ENCODE data around the gene SNX11. TPM values are rescaled to one million over a fixed set of nuclear protein-coding genes. Genes with fewer than 3 reads are reported as not detected.

Gene SNX11
- total RNA-seq, 1 experiment from 2014 or later = 28.1 TPM

DNA sequence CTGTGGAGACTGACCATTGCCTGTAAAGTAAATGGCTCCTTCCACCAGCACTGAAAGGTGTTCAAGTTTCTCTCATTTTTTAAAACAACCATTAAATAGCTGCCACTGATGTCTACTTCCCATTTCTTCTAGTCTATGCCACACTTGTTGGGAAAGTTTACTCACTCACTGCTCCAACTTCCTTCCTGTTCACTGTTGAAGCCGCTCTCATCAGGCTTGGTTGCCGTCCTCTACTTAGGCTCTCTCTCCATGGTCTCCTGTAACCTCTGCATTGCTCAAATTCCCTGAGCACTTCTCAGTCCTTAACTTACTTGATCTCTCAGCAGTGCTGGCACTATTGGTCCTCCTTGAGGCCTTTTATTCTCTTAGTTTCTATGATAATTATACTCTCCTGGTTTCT, 32.4 kb downstream of the SNX11 start:
- Histone ChIP-seq H3K27me3 (ENCODE audit: control insufficient read depth, insufficient read depth, low read length) (peaks cover 4% of the 10 kb centered on the region; the same call in 1 of the 2 replicates), H3K36me3 (ENCODE audit: control insufficient read depth, insufficient read depth, low read length) (no peaks in the 10 kb centered on the region), H3K4me3 (ENCODE audit: low read depth in 2 of 2, low read length in 2 of 2) (no peak overlapping the region), H3K27ac (ENCODE audit: low read length) (no peak overlapping the region), H3K9me3 (ENCODE audit: control insufficient read depth, insufficient read depth, low read depth, low read length) (no peaks in the 10 kb centered on the region), H3K4me1 (ENCODE audit: control insufficient read depth, insufficient read depth, low read length) (peaks cover 8% of the 10 kb centered on the region; the same call in 1 of the 2 replicates)
- ChIA-PET POLR2A (no interaction called here), CTCF (no interaction called here)
- in situ Hi-C loops (cut with HindIII; ENCODE audit: low pct_unique_long_range_greater_than_20kb, low sequenced_read_pairs) = no loop called here
- no peak for ATAC-seq
- no peak for TF ChIP-seq POLR2AphosphoS5 (IDR thresholded peaks at IDR 0.05; ENCODE audit: low read depth, low read length)
- TF ChIP-seq, protein P1, sequence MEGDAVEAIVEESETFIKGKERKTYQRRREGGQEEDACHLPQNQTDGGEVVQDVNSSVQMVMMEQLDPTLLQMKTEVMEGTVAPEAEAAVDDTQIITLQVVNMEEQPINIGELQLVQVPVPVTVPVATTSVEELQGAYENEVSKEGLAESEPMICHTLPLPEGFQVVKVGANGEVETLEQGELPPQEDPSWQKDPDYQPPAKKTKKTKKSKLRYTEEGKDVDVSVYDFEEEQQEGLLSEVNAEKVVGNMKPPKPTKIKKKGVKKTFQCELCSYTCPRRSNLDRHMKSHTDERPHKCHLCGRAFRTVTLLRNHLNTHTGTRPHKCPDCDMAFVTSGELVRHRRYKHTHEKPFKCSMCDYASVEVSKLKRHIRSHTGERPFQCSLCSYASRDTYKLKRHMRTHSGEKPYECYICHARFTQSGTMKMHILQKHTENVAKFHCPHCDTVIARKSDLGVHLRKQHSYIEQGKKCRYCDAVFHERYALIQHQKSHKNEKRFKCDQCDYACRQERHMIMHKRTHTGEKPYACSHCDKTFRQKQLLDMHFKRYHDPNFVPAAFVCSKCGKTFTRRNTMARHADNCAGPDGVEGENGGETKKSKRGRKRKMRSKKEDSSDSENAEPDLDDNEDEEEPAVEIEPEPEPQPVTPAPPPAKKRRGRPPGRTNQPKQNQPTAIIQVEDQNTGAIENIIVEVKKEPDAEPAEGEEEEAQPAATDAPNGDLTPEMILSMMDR (IDR thresholded peaks at IDR 0.05) = no peak
- no peak for DNase-seq (ENCODE audit: low read depth, low spot score)
- no TSS peak for BruUV-seq (replicated peaks)
- intact Hi-C loops (cut with micrococcal nuclease; ENCODE audit: unreplicated experiment) = no loop called here

DNA sequence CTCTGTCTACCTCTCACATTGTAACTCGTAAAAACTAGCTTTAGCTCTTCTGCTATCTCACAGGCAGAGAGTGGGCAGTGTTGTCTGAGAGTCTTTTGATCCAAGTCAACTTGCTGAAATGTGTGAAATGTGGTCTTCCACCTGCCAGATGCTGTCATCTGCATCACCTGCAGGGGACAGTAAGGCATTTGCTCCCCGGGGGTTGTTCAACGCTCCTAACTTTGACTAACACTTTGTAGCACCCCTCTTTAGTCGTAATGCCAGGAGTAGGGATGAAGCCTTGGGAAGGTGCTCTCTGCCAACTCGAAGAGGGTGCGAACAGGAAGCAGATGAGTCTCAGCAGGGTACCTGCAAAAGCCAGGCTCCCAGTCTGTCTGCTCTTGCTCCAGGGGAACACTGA, 36.1 kb downstream of the SNX11 start:
- peaks cover 4% of the 10 kb centered on the region; the same call in 1 of the 2 replicates for H3K27me3 ChIP-seq (ENCODE audit: control insufficient read depth, insufficient read depth, low read length)
- peak; percentile 23; the same call in 1 of the 2 replicates for ATAC-seq
- POLR2A ChIA-PET = no interaction called here

DNA sequence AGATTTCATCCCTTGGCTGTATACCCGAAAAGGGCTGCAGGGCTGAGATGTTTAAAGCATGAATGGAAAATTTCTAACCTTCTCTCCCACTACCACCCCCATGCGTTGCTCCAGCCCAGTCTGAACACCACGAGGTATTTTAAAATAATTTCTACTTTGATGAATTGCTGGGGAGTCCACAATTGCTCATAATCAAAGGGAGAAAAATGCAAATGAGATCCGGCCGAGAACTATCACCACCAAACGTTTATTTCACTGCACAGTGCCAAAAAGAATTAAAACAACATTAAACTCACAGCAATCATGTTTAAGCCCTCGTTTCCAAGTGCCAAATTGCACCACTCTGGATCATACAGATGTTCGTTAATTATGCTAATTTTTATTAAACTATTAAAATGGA, 36.7 kb downstream of the SNX11 start:
- CTCF ChIA-PET = no interaction called here
- TF ChIP-seq, protein P1 (IDR thresholded peaks at IDR 0.05) = no peak
- TF ChIP-seq SIN3A (IDR thresholded peaks at IDR 0.05; ENCODE audit: borderline replicate concordance, insufficient read depth, low read depth, low read length) = no peak
- TF ChIP-seq, protein P2, sequence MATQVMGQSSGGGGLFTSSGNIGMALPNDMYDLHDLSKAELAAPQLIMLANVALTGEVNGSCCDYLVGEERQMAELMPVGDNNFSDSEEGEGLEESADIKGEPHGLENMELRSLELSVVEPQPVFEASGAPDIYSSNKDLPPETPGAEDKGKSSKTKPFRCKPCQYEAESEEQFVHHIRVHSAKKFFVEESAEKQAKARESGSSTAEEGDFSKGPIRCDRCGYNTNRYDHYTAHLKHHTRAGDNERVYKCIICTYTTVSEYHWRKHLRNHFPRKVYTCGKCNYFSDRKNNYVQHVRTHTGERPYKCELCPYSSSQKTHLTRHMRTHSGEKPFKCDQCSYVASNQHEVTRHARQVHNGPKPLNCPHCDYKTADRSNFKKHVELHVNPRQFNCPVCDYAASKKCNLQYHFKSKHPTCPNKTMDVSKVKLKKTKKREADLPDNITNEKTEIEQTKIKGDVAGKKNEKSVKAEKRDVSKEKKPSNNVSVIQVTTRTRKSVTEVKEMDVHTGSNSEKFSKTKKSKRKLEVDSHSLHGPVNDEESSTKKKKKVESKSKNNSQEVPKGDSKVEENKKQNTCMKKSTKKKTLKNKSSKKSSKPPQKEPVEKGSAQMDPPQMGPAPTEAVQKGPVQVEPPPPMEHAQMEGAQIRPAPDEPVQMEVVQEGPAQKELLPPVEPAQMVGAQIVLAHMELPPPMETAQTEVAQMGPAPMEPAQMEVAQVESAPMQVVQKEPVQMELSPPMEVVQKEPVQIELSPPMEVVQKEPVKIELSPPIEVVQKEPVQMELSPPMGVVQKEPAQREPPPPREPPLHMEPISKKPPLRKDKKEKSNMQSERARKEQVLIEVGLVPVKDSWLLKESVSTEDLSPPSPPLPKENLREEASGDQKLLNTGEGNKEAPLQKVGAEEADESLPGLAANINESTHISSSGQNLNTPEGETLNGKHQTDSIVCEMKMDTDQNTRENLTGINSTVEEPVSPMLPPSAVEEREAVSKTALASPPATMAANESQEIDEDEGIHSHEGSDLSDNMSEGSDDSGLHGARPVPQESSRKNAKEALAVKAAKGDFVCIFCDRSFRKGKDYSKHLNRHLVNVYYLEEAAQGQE (IDR thresholded peaks at IDR 0.05; ENCODE audit: insufficient read depth in 1 of 2, low read depth in 2 of 2, low read length in 1 of 2) = no peak
- no peak for TF ChIP-seq POLR2AphosphoS5 (IDR thresholded peaks at IDR 0.05; ENCODE audit: low read depth, low read length)
- no peak for TF ChIP-seq TCF7L2 (IDR thresholded peaks at IDR 0.05; ENCODE audit: low read depth, low read length)
- Histone ChIP-seq H3K27ac (ENCODE audit: low read length) (no peak overlapping the region), H3K9me3 (ENCODE audit: control insufficient read depth, insufficient read depth, low read depth, low read length) (no peaks in the 10 kb centered on the region), H3K4me3 (ENCODE audit: low read depth in 2 of 2, low read length in 2 of 2) (no peak overlapping the region), H3K4me1 (ENCODE audit: control insufficient read depth, insufficient read depth, low read length) (peaks cover 8% of the 10 kb centered on the region; the same call in 1 of the 2 replicates), H3K36me3 (ENCODE audit: control insufficient read depth, insufficient read depth, low read length) (no peaks in the 10 kb centered on the region), H3K27me3 (ENCODE audit: control insufficient read depth, insufficient read depth, low read length) (peaks cover 4% of the 10 kb centered on the region; the same call in 1 of the 2 replicates)
- no peak for ATAC-seq
- DNase-seq (ENCODE audit: low read depth, low spot score) = no peak
- BruUV-seq (replicated peaks) = no TSS peak
- POLR2A ChIA-PET = no interaction called here
- intact Hi-C loops (cut with micrococcal nuclease; ENCODE audit: unreplicated experiment) = no loop called here
- in situ Hi-C loops (cut with HindIII; ENCODE audit: low pct_unique_long_range_greater_than_20kb, low sequenced_read_pairs) = no loop called here

More for the DNA sequence above, 36.1 kb downstream of the SNX11 start:
- Histone ChIP-seq H3K9me3 (ENCODE audit: control insufficient read depth, insufficient read depth, low read depth, low read length) (no peaks in the 10 kb centered on the region), H3K4me3 (ENCODE audit: low read depth in 2 of 2, low read length in 2 of 2) (no peak overlapping the region), H3K4me1 (ENCODE audit: control insufficient read depth, insufficient read depth, low read length) (peaks cover 8% of the 10 kb centered on the region; the same call in 1 of the 2 replicates), H3K36me3 (ENCODE audit: control insufficient read depth, insufficient read depth, low read length) (no peaks in the 10 kb centered on the region), H3K27ac (ENCODE audit: low read length) (no peak overlapping the region)
- DNase-seq (ENCODE audit: low read depth, low spot score) = no peak
- TF ChIP-seq POLR2AphosphoS5 (IDR thresholded peaks at IDR 0.05; ENCODE audit: low read depth, low read length) = no peak
- intact Hi-C loops (cut with micrococcal nuclease; ENCODE audit: unreplicated experiment) = no loop called here
- CTCF ChIA-PET = interaction anchor here (0.7 kb wide), 1 partner anchor 13 kb away, joined by 4 read pairs; no protein-coding TSS in a partner anchor
- in situ Hi-C loops (cut with HindIII; ENCODE audit: low pct_unique_long_range_greater_than_20kb, low sequenced_read_pairs) = no loop called here
- no TSS peak for BruUV-seq (replicated peaks)
